ENCODE data around the gene NCLN. TPM values are rescaled to one million over a fixed set of nuclear protein-coding genes. Genes with fewer than 3 reads are reported as not detected.
"Not testable (repeated sequence)": the region's sequence is repeated elsewhere in the genome, so short reads cannot be mapped to it uniquely, and the experiment has no call there.

Gene NCLN
- total and polyA plus RNA-seq, 7 donors: 15.4 to 86.1 (median 36.4) TPM

DNA sequence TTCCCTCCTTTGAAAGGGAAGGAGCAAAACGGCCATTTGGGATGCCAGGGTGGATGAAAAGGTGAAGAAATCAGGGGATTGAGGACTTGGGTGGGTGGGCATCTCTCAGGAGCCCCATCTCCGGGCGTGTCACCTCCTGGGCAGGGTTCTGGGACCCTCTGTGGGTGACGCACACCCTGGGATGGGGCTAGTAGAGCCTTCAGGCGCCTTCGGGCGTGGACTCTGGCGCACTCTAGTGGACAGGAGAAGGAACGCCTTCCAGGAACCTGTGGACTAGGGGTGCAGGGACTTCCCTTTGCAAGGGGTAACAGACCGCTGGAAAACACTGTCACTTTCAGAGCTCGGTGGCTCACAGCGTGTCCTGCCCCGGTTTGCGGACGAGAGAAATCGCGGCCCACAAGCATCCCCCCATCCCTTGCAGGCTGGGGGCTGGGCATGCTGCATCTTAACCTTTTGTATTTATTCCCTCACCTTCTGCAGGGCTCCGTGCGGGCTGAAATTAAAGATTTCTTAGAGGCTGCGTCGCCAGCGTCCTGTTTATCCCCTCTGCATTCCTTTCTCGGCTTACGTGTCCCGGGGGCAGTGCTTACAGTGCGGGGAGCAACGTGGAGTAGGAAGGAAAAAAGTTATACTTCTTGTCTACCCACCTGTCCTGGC, 22.4 kb upstream of the NCLN start:
- ATAC-seq (peak; percentile 78 to 92 (median 85)), DNase-seq (peak in 1 of 2 donors; percentile 76)
- intact Hi-C loops (cut with DNase I): loop anchor here (2.0 to 5.0 kb wide), 5 partner anchors 36 to 277 kb away; no protein-coding TSS in a partner anchor
- Histone ChIP-seq H3K4me3 (no peak overlapping the region), H3K27me3 (ENCODE audit: insufficient read depth in 3 of 3, low read length in 2 of 3) (peaks cover 0 to 11% (median 0%) of the 10 kb centered on the region in 3 donors), H3K4me1 (no peaks in the 10 kb centered on the region), H3K27ac (no peak overlapping the region), H3K36me3 (ENCODE audit: insufficient read depth in 1 of 2, low read depth in 1 of 2) (no peaks in the 10 kb centered on the region), H3K9me3 (no peaks in the 10 kb centered on the region)
- TF ChIP-seq, protein P1, sequence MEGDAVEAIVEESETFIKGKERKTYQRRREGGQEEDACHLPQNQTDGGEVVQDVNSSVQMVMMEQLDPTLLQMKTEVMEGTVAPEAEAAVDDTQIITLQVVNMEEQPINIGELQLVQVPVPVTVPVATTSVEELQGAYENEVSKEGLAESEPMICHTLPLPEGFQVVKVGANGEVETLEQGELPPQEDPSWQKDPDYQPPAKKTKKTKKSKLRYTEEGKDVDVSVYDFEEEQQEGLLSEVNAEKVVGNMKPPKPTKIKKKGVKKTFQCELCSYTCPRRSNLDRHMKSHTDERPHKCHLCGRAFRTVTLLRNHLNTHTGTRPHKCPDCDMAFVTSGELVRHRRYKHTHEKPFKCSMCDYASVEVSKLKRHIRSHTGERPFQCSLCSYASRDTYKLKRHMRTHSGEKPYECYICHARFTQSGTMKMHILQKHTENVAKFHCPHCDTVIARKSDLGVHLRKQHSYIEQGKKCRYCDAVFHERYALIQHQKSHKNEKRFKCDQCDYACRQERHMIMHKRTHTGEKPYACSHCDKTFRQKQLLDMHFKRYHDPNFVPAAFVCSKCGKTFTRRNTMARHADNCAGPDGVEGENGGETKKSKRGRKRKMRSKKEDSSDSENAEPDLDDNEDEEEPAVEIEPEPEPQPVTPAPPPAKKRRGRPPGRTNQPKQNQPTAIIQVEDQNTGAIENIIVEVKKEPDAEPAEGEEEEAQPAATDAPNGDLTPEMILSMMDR (IDR thresholded peaks at IDR 0.05): peak; percentile 91
- 5 to 11% (median 6%) methylated on average over 22 to 27 of the region's 27 CpGs for WGBS, 3 donors

DNA sequence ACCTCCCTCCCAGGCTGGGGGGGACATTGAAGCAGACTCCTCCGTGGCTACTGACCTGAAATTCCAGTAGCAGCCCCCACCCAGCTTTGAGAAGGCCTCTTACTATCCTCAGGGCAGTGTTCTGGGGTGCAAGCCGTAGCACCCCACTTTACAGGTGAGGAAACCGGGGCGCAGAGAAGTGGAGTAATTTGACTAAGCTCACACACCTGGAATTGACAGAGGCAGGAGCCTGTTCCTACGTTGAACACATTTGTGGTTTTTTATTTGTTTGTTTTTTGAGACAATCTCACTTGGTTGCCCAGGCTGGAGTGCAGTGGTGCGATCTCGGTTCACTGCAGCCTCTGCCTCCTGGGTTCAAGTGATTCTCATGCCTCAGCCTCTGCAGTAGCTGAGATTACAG, 21.8 kb upstream of the NCLN start:
- TF ChIP-seq, protein P1 (IDR thresholded peaks at IDR 0.05): no peak
- DNase-seq: no peak
- peaks cover 0 to 11% (median 0%) of the 10 kb centered on the region in 3 donors for H3K27me3 ChIP-seq (ENCODE audit: insufficient read depth in 3 of 3, low read length in 2 of 3)
- no peaks in the 10 kb centered on the region for H3K36me3 ChIP-seq (ENCODE audit: insufficient read depth in 1 of 2, low read depth in 1 of 2)
- H3K9me3 ChIP-seq: no peaks in the 10 kb centered on the region
- no peak overlapping the region for H3K27ac ChIP-seq
- ATAC-seq: no peak
- 68 to 71% (median 70%) methylated on average over 7 of the region's 7 CpGs for WGBS, 3 donors
- intact Hi-C loops (cut with DNase I): loop anchor here (2.0 to 5.0 kb wide), 5 partner anchors 37 to 277 kb away; no protein-coding TSS in a partner anchor
- no peaks in the 10 kb centered on the region for H3K4me1 ChIP-seq
- H3K4me3 ChIP-seq: no peak overlapping the region

DNA sequence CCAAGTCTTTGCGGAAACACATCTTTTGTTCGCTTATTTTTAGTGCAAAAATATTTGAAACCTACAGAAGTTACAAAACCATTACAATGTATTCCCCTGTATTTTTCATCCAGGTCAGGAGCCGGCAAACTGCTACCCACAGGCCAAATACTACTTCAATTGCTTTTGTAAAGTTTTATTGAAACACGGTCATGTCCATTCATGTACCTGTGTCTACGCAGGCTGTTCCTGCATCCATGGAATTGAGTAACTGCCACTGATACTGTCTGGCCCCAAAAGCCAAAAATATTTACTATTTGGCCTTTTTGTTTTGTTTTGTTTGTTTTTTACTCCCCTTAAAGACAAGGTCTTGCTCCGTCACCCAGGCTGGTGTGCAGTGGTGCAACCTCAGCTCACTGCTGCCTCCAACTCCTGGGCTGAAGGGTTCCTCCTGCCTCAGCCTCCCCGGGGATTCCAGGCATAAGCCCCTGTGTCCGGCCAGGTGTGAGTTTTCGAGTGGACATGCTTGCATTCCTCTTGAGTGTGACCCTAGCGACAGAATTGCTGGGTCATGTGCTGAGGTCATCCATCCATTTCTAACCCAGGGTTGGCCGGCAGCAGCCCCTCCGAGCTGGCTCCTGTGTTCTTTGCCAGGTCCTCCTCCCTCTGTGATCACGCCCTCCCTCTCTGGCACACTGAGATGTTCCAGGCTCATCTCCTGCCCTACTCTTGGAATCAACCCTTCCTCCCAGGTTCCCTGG, 18.0 kb upstream of the NCLN start:
- no peaks in the 10 kb centered on the region for H3K4me1 ChIP-seq
- no peak for ATAC-seq
- peaks cover 0 to 2% (median 0%) of the 10 kb centered on the region in 3 donors for H3K27me3 ChIP-seq (ENCODE audit: insufficient read depth in 3 of 3, low read length in 2 of 3)
- intact Hi-C loops (cut with DNase I): no loop called here
- TF ChIP-seq, protein P1 (IDR thresholded peaks at IDR 0.05): no peak
- no peak overlapping the region for H3K4me3 ChIP-seq
- H3K9me3 ChIP-seq: no peaks in the 10 kb centered on the region
- DNase-seq: no peak
- H3K27ac ChIP-seq: no peak overlapping the region
- H3K36me3 ChIP-seq (ENCODE audit: insufficient read depth in 1 of 2, low read depth in 1 of 2): no peaks in the 10 kb centered on the region
- WGBS, 3 donors: 53 to 65% (median 59%) methylated on average over 13 of the region's 13 CpGs

DNA sequence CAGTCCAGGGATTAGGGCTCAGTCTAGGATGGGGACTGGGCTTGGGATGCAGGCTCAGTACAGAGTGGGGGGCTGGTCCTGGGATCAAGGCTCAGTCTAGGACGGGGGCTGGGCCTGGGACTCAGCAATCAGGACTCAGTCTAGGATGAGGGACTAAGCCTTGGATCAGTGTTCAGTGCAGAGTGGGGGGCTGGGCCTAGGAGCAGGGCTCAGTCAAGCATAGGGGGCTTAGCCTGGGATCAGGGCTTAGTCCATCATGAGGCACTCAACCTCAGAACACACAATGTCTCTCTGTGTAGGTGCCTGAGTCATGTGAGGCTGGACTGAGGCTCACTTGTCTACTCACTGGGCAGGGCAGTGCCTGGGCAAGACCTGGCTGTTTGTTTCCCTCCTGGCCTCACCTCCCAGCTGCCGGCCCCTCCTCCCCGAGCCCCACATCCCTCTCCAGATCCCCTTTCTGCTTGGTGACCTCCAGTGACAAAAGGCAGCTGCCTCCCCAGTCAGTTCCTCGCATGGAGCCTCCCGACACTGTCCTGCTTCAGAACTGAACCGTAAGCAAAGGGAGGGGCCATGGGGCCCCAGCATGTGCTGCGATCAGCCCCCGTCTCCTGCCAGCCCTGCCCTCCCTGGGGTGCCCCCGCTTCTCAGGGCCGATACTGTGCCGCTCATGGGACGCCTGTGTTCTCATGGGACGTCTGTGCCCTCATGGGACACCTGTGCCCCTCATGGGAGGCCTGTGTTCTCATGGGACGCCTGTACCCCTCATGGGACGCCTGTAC, 13.6 kb upstream of the NCLN start:
- Histone ChIP-seq H3K36me3 (ENCODE audit: insufficient read depth in 1 of 2, low read depth in 1 of 2) (no peaks in the 10 kb centered on the region), H3K4me3 (no peak overlapping the region), H3K9me3 (no peaks in the 10 kb centered on the region), H3K27me3 (ENCODE audit: insufficient read depth in 3 of 3, low read length in 2 of 3) (no peaks in the 10 kb centered on the region), H3K27ac (no peak overlapping the region), H3K4me1 (no peaks in the 10 kb centered on the region)
- 73 to 85% (median 83%) methylated on average over 15 of the region's 15 CpGs for WGBS, 3 donors
- TF ChIP-seq, protein P1 (IDR thresholded peaks at IDR 0.05): no peak
- ATAC-seq: no peak
- no peak for DNase-seq
- intact Hi-C loops (cut with DNase I): no loop called here

DNA sequence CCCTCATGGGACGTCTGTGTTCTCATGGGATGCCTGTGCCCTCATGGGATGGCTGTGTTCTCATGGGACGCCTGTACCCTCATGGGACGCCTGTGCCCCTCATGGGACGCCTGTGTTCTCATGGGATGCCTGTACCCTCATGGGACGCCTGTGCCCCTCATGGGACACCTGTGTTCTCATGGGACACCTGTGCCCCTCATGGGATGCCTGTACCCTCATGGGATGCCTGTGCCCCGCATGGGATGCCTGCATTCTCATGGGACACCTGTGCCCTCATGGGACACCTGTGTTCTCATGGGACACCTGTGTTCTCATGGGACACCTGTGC, 13.1 kb upstream of the NCLN start:
- ATAC-seq; H3K4me3 ChIP-seq; DNase-seq; H3K4me1 ChIP-seq; H3K9me3 ChIP-seq; H3K27me3 ChIP-seq (ENCODE audit: insufficient read depth in 3 of 3, low read length in 2 of 3); H3K27ac ChIP-seq; H3K36me3 ChIP-seq (ENCODE audit: insufficient read depth in 1 of 2, low read depth in 1 of 2); intact Hi-C loops (cut with DNase I): not testable (repeated sequence)
- 76 to 80% (median 79%) methylated on average over 6 of the region's 6 CpGs for WGBS, 3 donors

Data from psoas muscle (tissue), 8 donors.